T-helper 9 cell (primary cell): Measurements from ENCODE around the gene TBATA.

Source experiments
- DNase-seq: peaks from one replicate; pipeline ENCODE4 v3.0.0-alpha.2; 2020
- total RNA-seq, 2 donors: gene quantifications; one replicate each; lab custom pipeline; 2026; lab: John Stamatoyannopoulos, UW

The TBATA gene, protein sequence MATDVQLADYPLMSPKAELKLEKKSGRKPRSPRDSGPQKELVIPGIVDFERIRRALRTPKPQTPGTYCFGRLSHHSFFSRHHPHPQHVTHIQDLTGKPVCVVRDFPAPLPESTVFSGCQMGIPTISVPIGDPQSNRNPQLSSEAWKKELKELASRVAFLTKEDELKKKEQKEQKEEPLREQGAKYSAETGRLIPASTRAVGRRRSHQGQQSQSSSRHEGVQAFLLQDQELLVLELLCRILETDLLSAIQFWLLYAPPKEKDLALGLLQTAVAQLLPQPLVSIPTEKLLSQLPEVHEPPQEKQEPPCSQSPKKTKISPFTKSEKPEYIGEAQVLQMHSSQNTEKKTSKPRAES
- 0 to 0.07 reads per million in 2 donors for total RNA-seq

DNA sequence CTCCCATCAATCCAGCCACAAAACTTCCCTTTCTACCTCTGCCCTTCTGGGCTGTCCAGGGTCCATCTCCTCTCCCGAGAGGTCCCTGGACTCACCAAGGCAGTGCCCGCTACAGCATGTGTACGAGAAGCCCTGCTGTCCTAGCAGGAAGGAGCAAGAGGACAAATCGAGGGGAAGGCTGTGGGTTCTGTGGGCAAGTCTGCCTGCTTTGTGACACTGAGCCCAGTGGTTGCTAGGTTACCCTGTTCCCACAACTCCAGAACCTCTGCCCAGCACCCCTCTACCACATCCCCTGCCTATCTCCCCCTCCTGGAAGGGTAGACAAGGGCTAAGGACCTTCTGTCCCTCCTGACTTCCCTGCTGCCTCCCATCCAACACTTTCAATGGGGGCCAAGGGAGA, at the start of gene TBATA:
Gene TBATA, minus strand, starts transcription at position 188 of the 400 bp plus-strand sequence. CDS start 1,998 bp downstream, outside the sequence.
- DNase-seq = no peak

DNA sequence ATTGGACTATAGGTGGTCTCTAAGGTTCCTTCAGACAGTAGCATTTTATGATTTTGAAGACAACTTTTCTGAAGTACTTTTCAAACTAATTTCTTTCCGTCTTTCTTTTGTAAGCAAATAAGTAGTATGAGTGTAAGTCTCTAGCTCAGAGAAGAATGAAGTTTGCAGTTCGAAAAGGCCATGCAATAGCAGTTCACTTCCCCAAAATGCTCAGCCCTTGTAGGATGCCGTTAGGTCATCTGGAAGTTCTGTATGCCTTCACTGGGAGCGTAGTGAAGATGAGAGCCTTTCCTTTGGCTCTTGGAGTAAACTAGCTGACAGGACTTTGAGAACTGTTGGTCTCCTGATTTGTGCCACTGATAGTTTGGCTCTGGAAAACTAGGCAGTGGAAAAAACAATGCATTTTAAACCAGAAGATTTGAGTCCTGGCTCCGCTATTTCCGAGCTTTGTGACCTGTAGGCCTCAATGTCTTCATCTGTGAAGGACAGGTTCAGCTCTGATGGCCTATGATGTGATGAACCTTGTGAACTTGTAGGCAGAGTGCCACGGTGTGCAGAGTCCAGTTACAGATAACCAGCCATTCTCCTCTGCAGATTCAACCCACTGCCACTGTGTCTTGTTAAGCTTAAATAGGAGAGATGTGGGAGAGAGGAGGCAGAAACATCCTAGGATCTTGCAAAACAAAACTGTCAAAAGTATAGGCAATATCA, 49.4 kb upstream of the TBATA start:
- no peak for DNase-seq

DNA sequence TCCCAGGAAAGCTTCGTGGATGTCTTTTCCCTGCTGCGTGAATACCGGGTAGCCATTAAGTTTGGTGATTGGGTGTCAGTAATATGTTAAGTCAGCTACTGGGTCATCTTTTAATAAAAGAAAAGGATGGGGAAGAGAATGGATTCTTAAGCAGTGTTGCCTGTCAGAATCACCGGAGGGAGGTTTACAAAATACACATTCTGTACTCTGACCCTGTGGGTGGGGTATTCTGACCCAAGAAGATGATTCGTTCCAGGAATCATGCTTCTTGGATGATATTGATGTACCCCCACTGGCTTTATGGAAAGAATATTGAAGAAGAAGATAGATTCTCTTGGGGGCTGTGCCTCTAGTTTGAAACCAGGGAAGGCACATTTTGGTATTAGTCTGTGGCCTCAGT, 48.8 kb upstream of the TBATA start:
- no peak for DNase-seq

GRCh38 chr10:70833601-70834000, 48.4 kb upstream of the TBATA start:
- DNase-seq = no peak

DNA sequence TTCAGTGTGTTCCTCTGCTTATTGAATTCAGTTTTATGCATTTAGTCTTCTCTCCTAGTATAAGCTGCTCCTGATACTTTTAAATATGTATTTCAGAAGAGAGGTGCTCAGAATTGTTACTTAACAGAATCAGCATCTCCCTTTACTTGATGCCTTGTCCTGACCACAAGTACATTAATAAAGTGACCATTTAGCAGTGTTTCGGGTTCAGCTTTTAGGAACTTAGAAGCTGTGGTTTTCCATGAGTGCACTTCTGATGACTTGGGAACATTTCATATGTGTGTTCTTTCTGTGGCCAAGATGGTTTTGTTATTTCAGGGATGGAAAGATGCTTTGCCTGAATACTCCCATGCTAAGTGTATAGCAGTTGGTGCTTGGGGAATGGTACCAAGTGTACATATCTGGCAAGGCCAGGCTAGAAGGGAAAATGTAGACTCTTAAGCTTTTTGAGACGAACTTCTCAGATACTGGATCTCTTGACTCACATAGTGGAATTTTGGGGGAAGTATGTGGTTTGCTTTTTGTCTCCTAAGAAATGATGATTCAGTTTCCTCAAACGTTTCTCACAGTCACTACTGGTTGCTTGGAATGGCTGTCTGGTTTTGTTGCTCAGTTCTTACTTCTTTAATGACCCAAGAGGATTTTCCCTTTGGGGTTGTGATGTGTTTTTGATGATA, 47.8 kb upstream of the TBATA start:
- DNase-seq = no peak

GRCh38 chr10:70832221-70832620, 47.0 kb upstream of the TBATA start:
- DNase-seq = no peak

DNA sequence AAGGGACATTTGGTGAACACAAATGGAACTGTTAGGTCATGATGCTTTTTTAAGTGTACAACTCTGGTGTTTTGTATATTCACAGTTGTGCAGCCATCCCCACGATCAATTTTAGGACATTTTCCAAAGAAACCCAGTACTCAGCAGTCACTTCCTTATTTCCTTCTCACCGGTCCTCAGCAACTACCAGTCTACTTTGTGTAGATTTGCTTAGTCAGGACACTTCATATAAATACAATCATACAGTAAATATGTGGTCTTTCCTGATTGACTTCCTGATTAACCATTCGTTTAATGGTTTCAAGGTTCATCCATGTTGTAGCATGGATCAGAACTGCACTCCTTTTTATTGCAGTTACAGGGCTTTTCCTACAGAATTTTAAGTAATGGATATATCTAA, 45.0 kb upstream of the TBATA start:
- DNase-seq = no peak

- no peak for DNase-seq
Measured at GRCh38 chr10:70829543-70829942, 44.4 kb upstream of the TBATA start.

- DNase-seq = no peak
Measured at GRCh38 chr10:70828923-70829322, 43.7 kb upstream of the TBATA start.

DNA sequence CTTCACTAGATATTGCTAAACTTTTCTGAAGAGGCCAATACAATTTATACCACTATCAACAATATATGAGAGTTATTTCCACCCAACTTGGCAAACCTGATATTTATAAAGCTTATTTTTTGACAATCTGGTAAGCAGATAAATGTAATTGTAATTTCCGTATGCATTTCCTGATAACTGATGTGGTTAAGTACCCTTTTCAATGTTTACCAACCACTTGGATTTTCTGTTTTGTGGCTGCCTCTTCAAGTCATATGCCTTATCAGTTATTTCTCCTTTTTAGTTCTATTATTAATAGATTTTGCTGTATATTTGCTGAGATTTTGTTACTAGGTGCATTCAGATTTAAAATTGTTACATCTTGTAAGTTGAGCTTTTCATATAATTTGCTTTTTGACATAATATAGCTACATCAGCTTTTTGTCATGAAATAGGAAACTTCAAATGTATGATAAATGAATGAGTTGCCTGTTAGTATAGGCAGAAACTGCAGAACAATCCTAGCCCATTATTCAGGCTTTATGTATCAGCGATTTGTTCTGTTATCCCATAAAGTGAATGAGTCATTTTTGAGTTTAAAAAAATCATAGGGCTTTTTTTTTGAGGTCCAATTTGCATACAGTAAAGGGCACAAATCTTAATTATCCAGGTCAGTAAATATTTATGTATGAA, 42.0 kb upstream of the TBATA start:
- DNase-seq = no peak

DNA sequence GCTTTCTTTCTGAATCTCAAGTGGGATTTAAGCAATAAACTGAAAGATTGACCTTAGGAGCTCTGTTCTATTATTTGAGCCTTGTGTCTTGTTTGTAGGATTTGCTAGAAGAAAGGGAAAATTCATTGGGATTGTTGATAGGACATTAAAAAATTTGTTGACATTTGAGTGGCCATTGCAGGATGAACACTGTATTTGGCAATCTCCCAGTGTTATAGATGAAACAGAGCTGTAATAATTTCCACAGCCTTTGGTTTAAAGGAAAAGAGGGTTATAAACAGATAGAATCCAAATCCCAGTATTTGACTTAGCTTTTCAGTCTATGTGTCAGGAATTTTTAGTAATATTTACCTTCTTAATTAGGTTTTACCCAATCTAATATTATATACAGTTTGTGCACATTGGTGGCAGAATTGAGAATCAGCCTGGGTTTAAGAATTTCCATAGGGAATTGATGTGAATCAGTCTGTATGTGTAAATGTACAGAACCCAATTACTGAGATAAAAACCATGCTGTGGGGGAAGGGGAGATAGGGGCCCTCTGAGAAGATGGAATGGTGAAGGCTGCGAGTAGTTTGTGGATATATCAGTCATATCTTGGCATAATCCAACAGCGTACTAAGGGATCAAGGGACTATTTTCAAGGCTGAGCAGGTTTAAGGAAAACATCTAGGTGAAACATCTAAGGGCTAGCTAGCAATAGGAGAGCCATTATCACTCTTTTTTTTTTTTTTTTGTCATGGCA, 37.1 kb upstream of the TBATA start:
- DNase-seq = no peak

GRCh38 chr10:70820976-70821750, 36.0 kb upstream of the TBATA start:
- no peak for DNase-seq

DNA sequence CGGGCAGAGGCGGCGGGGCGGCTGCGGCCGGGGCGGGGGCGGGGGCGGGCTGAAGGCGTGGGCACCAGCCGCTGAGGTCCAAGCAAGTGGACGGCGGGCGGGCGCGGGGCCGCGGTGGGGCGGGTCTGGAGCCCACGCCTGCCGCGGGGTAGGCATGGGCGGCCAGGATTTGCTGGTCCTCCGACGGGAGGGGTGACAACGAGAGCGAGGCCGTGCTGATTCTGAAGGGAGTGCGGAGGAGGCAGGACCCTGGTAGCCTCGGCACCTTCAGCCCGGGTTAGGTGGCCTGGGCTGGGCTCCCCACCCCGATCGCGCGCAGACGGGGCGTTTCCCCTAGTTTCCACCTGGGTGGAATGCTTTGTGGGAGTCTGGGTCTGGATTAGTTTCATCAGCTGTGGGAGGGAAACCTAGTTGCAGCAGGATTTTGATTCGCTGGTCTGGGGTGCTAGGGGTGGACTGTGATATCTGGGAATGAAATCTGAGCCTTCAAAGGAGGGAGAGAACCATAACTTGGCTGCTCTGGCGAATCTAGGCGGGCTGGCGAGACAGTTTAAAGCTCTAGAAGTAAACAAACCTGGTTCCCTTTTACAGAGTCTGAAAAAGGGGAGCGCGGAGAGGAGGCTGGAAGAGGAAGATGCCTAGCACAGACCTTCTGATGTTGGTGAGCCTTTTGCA, 31.2 kb upstream of the TBATA start:
- DNase-seq = peak; percentile 26

DNA sequence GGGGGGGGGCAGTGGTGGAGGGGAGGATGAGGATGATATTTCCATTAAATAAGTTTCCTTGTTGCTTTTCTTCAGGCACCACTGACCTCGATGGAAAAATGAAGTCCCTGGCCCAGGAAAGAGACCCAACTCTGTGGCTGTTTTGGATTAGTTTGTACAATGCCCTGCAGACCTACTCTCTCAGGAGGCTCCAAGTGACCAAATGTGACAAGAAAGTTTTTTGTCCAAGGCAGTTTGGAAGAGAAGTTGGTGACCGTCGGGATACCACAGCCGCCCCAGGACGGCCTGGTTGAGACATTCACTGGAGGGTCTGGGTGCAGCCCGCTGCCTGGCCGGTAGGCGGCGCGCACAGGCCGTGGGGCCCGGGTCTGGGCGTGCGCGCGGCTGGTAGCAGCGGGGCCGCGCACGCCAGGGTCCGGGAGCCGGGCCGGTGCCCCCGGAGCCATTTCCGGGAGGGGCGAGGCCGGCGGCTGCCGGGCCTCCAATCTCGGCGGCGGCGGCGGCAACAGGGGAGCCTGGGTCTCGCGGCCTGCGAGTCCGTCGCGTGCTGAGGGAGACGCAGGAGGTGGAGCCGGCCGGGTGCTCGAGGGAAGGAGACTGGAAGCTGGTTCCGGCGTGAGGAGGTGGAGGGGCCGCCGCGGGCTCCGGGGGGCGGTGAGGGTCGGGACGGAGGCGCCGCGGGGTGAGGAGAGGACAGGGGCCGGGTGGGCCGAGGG, 30.5 kb upstream of the TBATA start, which contains the start of gene SGPL1:
Gene SGPL1, plus strand, starts transcription at position 445 of the 716 bp plus-strand sequence. CDS start 906 bp downstream, outside the sequence.
- DNase-seq = peak; percentile 77

DNA sequence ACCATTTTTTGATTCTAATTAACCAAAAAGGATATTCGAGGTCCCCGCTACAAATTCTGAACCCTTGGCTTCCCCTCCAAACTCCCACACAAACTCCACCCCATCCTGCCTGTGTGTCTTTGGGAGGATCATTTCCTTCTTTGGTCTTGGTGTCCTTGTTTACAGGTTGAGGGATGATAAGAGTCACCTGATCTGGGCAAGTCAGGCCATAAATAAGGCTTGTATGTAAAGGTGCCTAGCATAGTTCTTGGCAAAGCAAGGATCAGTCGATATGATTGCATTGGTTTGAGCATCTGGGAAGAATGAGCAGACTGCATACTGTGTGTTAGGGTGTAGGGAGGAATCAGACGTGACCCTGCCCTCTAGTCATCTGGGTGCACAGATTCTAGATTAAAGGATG, 28.9 kb upstream of the TBATA start:
- DNase-seq = no peak

DNA sequence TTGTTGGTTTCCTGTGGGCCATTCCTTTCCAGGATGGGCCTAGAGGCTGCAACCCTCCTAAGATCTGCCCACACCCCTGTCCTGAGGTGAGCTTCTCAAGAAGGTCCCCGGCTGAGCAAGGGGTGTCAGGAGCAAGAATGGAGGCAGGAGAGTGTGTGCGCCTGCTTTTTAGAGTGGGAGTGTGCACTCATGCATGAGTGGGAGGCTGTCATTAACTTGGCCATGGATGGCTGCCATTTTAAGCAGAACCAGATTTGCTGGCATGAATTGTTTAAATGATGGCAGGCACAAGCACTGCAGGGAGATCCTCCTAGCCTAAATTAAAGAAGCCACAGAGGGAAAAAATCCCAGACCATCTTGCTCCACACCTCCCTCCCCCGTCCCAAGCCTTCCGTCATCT, 27.6 kb upstream of the TBATA start:
- no peak for DNase-seq

DNA sequence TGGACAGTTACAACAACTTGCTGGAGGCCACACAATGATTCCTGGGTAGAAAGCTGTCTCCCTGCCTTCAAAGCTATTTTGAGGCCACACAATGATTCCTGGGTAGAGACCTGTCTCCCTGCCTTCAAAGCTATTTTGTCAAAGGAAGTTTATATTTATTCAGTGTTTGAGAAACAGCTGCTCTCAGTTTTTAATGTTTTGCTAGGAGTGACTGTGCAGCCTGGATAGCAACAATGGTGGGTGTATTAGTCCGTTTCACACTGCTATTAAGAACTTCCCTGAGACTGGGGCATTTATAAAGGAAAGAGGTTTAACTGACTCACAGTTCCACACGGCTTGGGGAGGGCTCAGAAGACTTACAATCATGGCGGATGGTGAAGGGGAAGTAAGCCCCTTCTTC, 26.7 kb upstream of the TBATA start:
- no peak for DNase-seq

GRCh38 chr10:70810967-70811366, 25.8 kb upstream of the TBATA start:
- DNase-seq = no peak

- DNase-seq = no peak
Measured at GRCh38 chr10:70809726-70810125, 24.5 kb upstream of the TBATA start.

- DNase-seq = no peak
Measured at GRCh38 chr10:70809011-70809611, 23.9 kb upstream of the TBATA start.
